ENCODE data around the gene SAFB2. TPM values are rescaled to one million over a fixed set of nuclear protein-coding genes. Genes with fewer than 3 reads are reported as not detected.
A peak's percentile ranks its signal among the peaks of the same experiment; 100 is the strongest.

SAFB2 gene
- total RNA-seq, result 64.6 TPM
- long read RNA-seq, partial matches to known transcripts, result 118 of 144 reads
- long read RNA-seq, other reads (novel, unspliced or antisense), result 24 of 144 reads

DNA sequence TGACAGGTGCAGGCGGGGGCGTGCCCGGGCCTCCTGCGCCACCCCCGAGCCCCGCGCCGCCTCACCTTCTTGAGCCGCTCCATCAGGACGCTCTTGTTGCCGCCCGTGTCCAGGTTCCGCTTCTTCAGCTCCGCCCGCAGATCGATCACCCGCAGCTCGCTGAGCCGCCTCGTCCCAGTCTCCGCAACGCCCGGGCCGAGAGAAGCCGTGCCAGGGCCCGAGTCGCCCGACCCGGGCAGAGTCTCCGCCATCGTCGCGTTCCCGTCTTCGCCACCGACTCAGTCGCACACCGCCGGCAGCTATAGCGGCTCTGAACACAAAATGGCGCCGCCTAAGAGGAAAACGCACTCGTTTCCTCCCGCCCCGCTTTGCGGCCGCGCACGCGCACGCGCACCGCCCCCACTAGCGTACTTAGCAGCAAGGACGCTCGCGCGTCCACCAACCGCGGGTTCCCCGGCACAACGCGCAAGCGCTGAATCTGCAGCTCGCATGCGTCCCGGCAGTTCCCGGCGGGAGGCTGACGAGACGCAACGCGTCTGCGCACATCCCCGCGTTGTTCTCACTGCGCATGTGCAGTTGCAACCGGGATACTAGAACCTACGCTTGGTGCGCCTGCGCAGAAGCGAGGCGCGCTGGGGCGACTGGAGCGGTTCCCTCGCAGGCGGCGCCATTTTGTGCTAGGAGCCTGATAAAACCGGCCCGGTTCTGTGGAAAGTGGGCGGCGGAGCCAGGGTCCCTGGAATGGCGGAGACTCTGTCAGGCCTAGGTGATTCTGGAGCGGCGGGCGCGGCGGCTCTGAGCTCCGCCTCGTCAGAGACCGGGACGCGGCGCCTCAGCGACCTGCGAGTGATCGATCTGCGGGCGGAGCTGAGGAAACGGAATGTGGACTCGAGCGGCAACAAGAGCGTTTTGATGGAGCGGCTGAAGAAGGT lies at the start of gene SAFB2, which contains the start of gene SAFB:
Gene SAFB2 (minus strand): TSS at position 312 of the 932 bp plus-strand sequence. CDS start 61 bp downstream, at position 251.
Gene SAFB (plus strand): TSS at position 619 of the 932 bp plus-strand sequence. CDS start 123 bp downstream, at position 742.
- peak; percentile 100 for DNase-seq (ENCODE audit: low spot score)

DNA sequence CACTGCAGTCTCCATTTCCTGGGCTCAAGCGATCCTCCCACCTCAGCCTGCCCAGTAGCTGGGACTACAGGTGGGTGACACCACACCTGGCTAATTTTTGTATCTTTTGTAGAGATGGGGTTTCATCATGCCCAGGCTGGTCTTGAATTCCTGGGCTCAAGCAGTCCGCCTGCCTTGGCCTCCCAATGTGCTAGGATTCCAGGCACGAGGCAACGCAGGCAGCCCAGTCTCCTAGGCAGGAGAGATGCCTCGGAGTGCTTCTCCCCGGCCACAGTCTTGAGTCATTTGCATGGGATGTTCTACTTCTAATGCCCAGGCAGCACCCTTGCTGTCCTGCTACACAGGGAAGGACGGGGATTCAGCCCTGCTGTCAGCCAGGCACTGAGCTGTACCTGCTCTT lies 49.0 kb upstream of the SAFB2 start:
- DNase-seq (ENCODE audit: low spot score), result no peak

DNA sequence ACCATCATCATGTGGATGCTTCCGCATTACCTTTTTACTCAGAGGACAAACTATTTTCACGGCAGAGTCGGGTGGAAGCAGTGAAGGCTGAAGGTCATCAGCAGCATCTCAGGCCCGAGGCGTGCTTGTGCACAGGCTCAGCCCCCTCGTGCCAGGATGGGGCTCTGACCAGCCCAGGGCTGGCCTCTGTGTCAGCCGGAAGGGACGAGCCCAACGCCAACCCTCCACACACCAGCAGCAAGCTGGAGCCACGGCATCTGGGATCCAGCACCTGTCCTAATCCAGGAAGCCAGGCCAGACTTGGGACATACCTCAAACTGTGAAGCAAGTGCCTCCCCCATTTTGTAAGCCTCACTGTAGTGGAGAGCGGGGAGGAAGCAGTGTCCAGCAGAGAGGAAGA lies 46.6 kb upstream of the SAFB2 start:
- DNase-seq (ENCODE audit: low spot score), result no peak

DNA sequence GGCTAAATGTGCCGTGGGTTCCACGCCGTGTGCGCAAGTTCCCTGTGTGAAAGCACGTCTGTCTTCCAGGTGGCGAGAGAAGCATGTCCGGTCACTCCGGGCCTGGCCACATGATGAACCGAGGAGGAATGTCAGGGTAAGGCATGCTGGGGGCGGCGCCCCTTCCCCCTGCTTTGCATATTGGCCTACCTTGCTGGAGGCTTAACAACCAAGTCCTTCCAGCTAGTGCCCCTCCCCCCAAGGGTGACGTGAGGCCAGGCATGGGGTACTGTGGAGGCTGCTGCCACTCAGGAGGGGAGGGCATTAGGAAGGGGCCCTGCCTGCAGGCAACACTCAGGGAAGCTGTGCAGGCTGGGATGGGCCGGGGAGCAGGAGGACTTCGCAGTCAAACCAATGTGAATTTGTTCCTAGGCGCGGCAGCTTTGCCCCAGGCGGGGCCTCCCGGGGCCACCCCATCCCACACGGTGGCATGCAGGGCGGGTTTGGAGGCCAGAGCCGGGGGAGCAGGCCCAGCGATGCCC lies 45.2 kb upstream of the SAFB2 start:
- no peak for DNase-seq (ENCODE audit: low spot score)

DNA sequence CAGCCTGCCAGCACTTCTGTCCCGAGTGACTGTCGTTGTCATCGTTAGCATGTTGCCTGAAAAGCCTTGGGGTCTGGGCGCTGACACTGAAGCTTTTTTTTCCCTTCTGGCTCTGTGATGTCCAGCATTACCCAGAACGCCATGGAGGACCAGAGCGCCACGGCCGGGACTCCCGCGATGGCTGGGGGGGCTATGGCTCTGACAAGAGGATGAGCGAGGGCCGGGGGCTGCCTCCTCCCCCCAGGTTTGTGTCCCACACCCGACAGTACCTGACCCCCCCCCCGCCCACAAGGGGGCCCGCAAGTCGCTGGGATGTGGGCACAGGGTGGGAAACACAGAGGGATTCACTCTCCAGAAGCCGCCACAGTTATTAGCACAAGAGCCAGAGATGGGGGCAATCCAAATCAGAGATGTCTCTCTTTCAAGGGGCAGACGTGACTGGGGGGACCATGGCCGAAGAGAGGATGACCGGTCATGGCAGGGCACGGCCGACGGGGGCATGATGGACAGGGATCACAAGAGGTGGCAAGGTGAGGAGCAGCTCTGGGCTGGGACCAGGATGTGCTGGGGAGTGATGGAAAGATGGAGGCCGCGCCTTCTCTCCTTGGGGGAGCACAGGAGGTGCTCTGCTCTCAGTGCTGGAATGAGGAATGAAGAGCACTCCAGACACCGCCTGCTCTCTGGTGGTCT lies 44.5 kb upstream of the SAFB2 start:
- no peak for DNase-seq (ENCODE audit: low spot score)

DNA sequence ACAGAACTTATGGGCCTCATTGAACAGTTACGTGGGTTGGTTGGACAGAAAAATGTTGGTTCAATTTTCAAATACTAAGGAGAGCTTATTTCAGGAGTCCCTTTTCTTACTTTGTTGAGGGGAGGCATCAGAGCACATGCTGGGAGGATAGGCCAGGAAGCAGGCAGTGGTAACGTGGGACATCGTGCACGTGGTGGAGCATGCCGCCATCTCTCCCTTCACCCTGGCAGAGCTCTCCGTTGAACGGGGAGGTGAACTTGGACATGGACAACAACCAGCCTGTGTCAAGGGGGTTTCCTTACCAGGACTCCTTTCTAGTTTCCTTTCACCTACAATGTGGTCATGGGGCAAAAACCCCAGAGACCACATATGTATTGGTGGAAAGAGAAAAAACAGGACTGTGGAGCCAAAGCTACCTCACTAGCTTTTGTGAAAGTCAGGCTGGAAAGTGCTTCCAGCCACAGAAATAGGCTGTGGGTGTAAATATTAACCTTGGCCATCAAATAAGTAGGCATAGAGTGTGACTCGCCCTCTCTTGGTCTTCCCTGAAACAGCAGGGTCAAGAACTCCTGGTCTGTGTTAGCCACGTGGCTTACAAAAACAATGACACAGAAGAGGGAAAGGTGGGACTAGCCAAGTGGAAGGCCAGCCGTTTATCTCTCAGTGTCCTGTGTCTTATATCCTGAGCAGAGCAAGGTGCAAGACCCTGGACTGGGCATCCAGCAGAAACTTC lies 43.4 kb upstream of the SAFB2 start:
- no peak for DNase-seq (ENCODE audit: low spot score)

DNA sequence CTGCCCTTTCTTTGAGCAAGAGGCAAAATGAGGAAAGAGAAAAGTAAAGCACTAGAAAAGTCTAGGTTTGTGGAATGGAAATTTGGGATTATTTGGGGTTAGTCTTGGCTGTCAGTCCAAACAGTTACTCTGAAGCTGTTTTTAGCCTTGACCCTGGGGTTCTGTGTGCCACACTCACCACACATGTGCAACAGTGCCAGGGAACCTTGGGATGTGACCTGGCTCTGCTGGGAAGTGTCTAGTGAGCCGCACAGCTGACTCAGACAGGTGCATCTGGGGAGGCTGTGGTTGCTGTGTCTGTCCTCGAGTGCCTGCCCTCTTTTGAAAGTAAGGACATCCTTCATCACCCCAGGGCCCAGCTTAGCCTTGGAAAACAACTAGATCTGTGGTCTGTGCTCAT lies 41.9 kb upstream of the SAFB2 start:
- DNase-seq (ENCODE audit: low spot score), result no peak

DNA sequence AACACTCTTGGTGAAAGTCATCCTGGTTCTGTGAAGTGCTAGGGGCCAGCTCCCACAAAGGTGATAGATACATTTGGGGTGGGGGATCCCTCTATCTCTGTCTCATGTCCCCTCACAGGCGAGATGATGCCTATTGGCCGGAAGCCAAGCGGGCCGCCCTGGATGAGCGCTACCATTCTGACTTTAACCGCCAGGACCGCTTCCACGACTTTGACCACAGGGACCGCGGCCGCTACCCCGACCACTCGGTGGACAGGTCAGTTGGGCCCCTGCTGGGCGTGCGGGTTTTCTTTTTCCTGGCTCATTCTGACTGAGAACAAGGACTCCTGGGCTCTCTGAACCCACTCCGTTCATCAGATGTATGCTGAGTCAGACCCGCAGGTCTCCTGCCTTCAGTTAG lies 41.3 kb upstream of the SAFB2 start:
- no peak for DNase-seq (ENCODE audit: low spot score)

DNA sequence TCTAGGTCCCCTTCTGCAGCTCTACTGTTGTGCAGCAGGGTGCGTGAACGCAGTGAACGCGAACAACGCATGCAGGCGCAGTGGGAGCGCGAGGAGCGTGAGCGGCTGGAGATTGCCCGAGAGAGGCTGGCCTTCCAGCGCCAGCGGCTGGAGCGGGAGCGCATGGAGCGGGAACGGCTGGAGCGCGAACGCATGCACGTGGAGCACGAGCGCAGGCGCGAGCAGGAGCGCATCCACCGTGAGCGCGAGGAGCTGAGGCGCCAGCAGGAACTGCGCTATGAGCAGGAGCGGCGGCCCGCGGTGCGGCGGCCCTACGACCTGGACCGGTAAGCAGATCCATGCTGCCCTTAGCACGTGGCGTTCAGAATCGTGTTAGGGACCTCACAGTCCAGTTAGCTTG lies 38.9 kb upstream of the SAFB2 start:
- no peak for DNase-seq (ENCODE audit: low spot score)

DNA sequence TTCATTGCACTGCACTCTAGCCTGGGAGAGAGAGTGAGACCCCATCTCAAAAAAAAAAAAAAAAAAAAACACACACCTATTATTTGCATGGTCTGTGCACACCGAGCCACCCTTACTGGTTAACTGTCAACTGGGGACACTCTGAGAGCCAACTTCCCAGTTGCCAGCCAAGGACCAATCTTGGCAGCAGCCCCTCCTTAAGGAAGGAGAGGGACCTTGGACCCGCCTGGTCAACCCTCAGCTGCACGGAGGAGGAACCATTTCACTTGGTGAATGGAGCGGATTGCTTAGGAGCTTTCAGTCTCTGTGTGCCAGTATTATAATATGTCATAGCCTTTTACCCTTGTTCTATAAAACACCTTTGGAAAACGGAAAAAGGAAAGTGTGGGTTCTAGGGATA lies 32.8 kb upstream of the SAFB2 start:
- DNase-seq (ENCODE audit: low spot score), result peak; percentile 47

DNA sequence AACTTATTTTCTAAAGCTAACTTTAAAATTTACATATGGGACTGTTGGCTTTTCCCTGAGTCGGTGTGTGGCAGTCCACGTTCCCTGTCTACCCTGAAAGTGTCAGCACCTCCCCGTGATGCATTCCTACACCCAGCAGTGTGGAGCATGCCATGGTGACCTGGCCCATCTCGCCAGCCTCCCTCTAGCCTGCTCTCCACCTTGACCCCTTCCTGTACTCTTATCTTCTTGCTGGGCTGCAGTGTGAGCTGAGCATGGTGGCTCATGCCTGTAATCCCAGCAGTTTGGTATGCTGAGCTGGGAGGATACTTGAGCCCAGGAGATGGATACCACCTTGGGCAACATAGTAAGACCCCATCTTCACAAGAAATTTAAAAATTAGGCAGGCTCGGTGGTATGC lies 32.4 kb upstream of the SAFB2 start:
- DNase-seq (ENCODE audit: low spot score), result peak; percentile 20

DNA sequence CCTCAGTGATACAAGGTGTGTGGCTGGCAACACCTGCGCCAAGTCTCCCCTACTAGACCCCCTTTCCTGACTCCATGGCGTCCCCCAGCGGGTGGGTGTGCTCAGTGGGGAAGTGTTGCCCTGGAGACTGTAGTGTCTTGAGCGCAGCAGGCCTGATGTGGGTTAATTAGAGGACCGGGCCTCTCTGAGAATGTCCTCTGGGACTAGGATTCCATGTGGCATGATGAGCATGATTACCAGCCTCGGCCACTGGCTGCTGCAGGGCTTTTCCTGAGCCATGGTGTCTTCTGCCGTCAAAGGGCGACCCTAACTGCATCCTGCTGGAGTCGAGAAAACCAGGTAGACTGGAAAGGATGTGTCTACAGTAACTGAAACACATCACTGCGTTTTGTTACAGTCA lies 29.7 kb upstream of the SAFB2 start:
- DNase-seq (ENCODE audit: low spot score), result peak; percentile 62

DNA sequence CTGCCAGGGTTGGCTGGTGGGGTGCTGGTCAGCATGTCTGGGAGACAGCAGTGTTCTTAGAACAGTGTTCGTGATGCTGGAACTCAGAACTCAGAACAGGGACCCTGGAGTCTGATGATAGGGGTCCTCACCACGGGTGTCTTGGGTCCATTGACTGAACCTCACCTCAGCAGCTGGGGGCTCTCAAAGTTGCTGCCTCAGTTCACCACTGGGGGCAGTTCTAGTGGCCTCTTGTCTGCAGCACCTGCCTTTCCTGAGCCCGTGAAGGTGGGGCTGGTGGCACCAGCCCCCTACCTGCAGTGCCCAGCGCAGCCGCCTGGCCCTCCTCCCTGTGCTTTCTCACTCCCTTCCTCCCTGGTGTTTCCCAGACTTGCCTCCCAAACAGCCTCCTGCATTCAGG lies 28.8 kb upstream of the SAFB2 start:
- peak; percentile 77 for DNase-seq (ENCODE audit: low spot score)

DNA sequence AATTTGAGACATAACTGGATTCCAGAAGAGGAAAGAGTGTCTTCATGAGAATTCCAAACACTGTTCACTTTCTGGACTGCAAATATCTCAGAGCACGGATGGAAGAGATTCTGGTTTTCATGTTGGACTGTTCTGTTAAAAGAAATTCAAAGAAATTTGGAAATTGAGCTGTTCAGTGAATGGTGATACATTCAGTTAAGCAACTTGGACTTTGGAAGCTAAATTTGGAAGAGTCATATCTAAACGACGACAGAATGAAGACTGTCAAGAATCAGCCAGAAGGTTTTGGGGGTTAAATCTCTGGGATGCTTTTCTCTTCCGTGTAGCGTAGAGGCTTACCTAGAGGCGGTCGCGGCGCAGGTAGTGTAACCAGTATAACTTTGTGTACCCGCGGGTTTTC lies 25.9 kb upstream of the SAFB2 start:
- no peak for DNase-seq (ENCODE audit: low spot score)

DNA sequence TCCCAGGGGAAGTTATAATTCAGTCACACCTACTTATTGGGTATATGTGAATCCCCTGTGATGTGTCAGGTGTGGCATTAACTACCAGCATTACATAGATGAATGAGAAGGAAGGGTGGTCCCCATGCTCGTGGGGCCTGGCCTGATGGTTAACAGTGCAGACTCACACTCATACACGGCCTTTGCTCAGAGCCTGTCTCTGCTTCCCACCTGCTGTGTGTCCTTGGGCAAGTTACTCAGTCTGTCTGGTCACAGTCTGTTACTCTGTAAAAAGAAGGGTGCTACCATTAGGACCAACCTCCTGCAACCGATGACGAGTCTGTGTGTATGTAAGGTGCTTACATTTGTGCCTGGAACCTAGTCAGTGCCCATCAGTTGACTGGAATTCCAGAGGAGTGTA lies 24.1 kb upstream of the SAFB2 start:
- peak; percentile 37 for DNase-seq (ENCODE audit: low spot score)

DNA sequence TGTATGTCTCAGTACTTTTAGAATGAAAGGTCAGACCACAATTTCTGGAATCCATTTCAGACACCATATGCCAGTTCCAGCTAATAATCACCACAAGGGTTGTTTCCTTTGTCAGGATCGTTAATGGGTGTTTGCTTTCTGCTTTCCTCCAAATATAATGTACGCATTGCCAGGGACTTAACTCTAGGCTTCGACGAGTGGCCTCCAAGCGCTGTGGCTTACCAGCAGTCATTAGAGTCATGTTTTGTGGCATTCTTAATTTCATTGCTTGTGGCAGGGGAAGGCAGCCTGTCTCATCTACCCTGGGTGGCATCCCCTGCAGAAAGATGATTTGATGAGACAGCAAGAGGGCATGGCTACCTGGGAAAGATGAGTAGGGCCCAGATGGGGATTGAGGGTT lies 22.8 kb upstream of the SAFB2 start:
- peak; percentile 60 for DNase-seq (ENCODE audit: low spot score)

DNA sequence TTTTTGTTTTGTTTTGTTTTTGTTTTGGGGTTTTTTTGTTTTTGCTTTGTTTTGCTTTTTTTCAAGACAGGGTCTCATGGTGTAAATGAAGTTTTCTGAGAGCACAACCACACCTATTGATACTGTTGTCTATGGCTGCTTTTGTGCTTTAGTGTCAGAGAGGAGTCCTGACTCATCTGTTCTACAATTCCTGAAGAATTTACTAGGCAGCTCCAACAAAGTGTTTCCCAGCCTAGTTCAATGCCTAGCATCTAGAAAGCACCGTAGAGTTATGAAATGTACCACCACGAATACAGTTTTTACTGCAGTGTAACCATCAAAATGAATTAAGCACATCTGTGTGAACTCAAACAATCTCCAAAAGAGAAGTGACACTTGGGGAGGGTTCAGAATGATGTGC lies 21.5 kb upstream of the SAFB2 start:
- no peak for DNase-seq (ENCODE audit: low spot score)

DNA sequence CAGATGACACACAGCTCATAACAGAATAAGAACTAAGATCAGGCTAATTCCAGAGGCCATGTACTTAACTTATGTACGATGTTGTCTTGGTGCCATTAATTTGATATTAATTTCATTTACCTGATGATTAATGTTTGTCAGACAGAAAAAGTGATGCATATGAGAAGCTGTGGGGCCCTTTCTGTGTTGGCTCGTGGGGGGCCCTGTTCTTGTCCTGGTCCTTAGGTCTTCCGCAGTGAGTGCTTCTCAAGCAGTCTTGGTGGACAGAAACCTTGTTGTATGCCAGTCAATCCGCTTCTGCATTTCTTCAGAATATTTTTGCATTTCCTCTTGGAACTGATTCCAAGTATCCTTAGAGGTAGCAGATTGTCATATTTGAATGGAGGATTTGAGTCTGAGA lies 20.5 kb upstream of the SAFB2 start:
- no peak for DNase-seq (ENCODE audit: low spot score)

DNA sequence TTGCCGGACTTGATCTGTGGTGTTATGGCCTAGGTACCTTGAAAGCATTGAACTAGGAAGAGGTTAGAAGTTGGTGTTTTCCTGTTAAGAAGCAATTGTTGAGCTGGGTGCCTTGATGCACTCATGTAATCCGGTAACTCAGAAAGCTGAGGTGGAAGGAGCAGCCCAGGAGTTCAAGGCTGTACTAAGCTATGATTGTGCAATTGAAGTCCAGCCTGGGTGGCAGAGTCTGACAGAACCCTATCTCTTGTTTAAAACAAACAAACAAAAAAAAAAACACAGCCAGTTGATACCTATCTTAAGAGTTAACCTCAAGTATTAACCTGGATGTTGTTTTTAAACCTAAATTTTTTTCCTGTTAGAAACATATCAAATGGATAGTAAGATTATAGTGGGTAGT lies 19.6 kb upstream of the SAFB2 start:
- no peak for DNase-seq (ENCODE audit: low spot score)

DNA sequence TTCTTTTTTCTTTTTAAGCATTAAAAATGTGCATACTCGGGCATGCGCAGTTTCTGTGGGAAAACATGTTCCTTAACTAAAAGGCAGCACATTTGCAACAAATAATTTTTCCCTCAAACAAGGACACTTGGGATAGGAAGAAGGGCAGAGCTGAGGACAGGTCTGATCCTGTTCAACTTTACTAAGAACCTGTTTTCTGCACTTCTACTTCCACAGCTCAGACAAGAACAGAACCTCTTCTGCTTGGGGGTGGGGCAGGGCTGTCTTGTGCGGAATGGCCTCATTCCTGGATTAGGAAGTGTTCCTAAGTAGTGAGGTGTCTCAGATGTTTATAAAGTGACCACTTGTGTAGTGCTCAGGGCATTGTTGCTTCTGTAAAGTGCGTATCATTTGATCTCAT lies 18.6 kb upstream of the SAFB2 start:
- DNase-seq (ENCODE audit: low spot score), result no peak

DNA sequence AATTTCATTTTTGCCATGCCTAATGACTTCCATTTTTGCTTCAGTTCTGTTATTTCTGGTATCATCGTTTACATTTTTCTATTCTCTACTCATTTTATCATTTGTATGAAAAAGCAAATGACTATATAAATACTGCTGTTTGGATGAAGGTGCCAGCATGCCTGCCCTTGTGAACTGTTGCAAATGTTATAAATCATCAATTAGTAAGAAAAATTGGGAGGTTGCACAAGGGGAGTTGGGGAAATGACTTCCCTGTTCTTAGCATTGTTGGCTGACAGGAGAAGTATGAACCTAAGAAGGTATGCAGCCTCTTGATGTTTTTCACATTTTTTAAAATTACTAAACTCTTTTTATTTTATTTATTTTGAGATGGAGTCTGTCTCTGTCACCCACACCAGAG lies 15.4 kb upstream of the SAFB2 start:
- no peak for DNase-seq (ENCODE audit: low spot score)
